ENCODE results near the gene PMF1.

Gene PMF1

DNA sequence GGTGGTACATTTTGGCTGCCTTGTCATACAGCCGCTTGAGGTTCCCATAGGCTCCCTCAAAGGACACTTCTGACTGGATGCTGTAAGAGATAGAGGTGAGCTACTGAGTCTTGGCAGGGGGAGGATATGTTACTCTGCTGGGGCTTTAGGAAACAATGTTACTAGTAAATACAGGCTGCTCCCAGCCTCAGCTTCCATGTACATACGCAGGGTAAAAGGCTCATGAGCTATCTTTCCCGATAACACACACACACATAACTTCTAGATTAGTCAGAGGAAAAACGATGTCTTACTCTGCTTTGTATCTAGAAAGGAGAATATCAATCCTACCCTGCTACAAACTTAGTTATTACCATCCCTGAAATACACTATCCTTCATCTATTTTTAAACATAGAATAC, 55.5 kb downstream of the PMF1 start:
- DNase-seq (ENCODE audit: low spot score): no peak

DNA sequence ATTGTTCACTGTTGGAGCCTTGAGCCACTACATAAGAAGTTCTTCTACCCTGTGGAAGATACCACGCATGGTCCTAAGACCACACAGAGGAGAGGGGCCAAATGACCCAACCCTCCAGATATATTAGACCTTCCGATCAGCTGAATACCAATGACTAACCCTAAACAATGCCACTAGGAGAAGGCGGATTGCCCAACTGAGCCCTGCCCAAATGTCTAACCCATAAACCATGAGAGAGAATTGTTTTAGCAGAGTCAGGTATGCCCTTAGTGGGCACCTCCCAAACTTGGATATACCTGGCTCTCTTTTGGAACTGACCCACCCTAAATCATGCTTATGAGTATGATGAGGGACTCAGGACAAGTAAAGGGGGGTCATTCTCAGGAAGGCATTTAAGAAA, 57.5 kb downstream of the PMF1 start:
- no peak for DNase-seq (ENCODE audit: low spot score)

DNA sequence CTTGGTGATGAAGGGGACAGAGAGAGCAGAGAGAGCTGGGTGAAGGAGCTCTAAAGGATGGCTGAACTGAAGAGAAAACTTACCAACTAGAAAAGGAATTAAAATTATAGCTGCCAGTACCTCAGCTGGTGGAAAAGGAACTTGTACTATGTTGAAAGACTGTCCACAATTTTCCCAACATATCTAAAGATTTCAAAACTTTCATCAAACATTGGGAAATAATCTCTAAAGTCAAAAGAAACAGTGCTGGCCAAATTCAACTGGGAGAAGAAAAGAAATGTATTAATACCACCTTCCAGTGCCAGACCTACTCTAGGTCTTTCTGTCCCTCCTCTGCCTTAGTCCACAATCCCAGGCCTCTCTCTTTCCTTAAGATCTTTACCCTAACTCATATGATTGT, 63.7 kb downstream of the PMF1 start:
- no peak for DNase-seq (ENCODE audit: low spot score)

- no peak for DNase-seq (ENCODE audit: low spot score)
Observed at GRCh38 chr1:156276966-156277381, 64.2 kb downstream of the PMF1 start.

- no peak for DNase-seq (ENCODE audit: low spot score)
Observed at GRCh38 chr1:156279837-156280236, 67.0 kb downstream of the PMF1 start.

- DNase-seq (ENCODE audit: low spot score): no peak
Observed at GRCh38 chr1:156281281-156281680, 68.5 kb downstream of the PMF1 start.

DNA sequence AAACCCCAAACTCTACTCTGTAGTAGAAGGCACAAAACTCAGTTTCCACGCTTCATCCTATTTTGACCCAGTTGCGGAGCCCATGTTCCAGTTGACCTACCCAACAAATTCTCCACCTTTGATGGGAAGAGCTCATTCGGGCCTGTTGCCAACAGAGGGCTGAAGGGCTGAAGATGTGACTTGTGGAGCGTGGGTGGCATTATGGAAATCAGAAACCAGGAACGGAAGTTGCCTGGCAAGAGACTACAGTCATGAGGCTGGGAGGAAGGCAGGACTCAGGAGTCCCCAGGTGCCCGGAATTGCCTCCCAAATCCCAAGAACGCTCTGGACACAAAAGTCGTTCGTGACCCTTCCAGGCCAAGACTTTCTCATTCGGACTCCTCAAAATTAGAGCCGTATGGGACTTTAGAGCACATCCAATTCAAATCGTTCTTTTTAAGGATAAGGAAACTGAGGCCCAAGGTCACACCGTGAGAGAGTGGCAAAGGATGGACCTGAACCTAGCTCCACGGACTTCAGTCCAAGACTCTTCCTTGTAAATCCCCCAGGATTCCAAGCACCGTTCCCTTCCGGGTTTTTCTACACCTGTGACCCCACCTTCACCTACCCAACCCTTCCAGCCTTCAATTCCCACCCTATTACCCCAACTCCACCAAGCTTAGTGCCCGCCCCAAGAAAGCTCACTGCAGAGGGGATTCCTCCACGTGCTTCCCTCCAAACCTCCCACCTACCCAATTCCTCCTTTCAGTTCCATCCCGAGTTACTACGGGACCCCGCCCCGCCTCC, 69.1 kb downstream of the PMF1 start:
- no peak for DNase-seq (ENCODE audit: low spot score)

DNA sequence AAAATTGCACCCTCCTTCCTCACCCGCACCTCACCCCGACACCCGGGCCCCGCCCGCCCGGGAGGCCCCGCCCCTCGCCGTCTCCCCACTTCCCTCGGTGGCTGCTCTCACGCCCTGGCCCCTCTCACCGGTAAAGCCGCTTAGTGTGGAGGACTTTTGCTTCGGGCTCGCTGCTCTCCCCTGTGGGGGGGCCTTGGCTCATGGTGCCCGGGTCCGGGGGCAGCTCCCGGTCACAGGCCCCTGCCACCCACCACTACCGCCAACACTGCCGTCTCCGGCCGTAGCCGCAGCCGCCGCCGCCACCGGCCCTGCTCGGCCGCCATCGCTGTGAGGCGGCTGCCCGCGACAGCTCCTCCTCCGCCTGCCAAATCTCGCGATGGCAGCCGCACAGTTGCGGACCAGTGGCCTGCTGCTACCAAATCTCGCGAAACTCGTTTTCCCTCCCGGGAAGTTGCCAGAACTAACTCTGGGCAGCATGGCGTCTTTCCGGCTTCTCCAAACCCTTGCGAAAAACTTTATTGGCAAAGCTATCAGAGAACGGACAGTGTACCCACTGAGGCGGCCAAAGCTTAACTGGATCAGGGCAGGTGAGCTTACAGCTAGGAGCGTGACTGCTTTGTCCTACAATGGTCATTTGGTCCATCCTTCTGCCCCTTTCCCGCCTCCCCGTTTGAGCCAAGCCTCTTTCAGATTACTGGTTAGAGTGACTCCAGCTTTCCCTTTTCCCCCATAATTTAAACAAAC, 69.8 kb downstream of the PMF1 start, which contains the start of gene SMG5:
Gene SMG5, minus strand, starts transcription at position 347 of the 744 bp plus-strand sequence. Its CDS starts 145 bp downstream, at position 202.
- DNase-seq (ENCODE audit: low spot score): peak; percentile 99

DNA sequence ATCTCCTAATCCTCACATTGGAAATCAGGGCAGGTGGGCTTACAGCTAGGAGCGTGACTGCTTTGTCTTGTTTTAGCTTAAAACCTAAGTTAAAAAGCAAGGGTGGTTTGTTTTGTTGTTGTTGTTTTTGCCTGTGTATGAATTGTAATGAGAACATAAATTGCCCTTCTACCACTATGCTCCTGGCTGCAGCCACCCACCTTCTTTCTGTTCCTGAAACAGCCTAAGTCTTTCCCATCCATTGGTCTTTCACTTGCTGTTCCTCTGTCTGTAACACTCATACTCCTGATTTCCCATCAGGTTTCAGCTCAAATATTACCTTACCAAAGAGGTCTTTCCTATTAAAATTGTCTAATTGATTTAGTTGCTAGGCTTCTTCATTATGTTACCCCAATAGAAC, 70.7 kb downstream of the PMF1 start:
- no peak for DNase-seq (ENCODE audit: low spot score)

- DNase-seq (ENCODE audit: low spot score): no peak
Observed at GRCh38 chr1:156284112-156284511, 71.3 kb downstream of the PMF1 start, which contains the start of gene TMEM79. Gene TMEM79 (plus strand): TSS chr1:156284325. CDS start chr1:156285227, 902 bp downstream.

- DNase-seq (ENCODE audit: low spot score): no peak
Observed at GRCh38 chr1:156284757-156285156, 72.0 kb downstream of the PMF1 start.

- no peak for DNase-seq (ENCODE audit: low spot score)
Observed at GRCh38 chr1:156285437-156285836, 72.6 kb downstream of the PMF1 start.

GRCh38 chr1:156286061-156286460, 73.3 kb downstream of the PMF1 start:
- DNase-seq (ENCODE audit: low spot score): peak; percentile 15
